ENCODE data around the gene WDTC1.
"Not testable (repeated sequence)": the region's sequence is repeated elsewhere in the genome, so short reads cannot be mapped to it uniquely, and the experiment has no call there.

The WDTC1 gene

DNA sequence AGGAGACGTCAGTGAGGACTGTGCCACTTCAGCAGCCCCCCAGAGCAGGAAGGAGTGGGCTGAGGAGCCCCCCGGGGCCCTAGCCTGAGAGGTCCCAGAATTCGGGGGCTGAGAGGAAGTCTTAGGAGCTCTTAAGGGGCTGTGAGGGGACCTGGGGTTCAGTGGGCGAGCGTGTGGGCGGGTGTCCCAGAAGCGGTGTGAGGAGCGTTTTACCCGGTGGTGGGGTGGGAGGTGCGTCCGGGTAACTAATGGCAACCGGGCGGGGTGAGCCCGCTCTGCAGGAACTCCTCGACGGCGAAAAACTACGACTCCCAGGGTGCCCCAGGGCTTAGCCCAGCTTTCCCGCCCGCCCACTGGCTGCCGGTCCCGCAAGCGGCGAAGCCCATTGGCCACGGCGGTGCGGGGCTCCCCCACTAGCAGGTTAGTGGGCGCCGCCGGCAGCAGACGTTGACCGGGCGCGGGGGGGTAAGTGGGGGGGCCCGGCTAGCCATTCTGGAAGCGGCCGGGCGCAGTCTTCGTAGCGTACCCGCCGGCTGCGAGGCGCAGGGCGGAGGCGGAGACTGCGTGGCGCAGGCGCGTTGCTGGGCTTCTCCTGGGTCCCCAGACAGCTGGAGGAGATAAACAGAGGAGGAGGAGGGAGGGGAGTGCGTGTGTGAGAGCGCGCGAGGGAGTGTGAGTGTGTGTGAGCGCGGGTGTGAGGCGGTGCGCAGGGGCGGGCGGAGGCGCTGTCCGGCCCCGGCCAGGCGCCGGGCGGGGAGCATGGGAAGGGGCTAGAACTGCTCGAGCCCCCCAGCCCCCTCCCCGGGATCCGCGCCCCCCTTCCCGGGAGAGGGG, at the start of gene WDTC1:
Gene WDTC1 (plus strand): TSS at position 584 of the 834 bp plus-strand sequence. CDS start 26,423 bp downstream, outside the sequence.
- peak; percentile 93 for DNase-seq

GRCh38 chr1:27184665-27185064, 49.8 kb upstream of the WDTC1 start:
- not testable (repeated sequence) for DNase-seq

DNA sequence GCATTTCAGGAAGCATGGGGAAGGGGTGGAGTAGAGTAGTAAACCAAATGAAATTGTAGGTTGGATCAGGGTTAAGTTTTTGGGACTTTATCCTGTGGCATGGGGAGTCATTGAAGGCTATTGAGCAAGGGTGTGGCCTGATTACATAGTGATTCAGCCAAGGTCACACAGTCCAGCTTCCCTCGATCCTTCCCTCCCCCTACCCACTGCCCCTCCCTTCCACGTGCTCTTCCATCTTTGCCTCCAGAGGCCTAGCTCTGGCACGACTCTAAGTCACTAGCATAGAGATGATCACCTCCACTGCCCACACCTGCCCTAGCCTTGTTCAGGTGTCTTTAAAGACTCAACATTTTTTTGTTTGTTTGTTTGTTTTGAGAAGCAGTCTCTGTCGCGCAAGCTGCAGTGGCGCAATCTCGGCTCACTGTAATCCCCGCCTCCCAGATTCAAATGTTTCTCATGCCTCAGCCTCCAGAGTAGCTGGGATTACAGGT, 42.3 kb upstream of the WDTC1 start:
- DNase-seq, result no peak

DNA sequence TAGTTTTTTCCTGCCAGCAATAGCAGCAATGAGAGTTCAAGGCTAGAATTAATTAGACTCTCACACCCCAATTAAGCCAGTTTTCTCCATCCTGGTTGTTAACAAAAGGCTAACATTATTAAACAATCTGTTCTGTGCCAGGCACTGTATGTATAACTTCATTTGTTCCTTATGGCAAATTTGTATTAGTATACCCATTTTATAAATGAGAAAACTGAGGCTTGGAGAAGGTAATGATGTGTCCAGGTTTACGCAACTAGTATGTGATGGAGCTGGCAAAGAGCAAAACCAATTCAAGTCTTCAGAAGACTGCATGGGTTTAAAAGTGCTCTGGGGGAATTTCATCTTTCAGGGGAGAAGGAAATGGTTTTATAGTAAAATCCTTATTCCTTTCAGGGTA, 41.2 kb upstream of the WDTC1 start:
- DNase-seq, result no peak

DNA sequence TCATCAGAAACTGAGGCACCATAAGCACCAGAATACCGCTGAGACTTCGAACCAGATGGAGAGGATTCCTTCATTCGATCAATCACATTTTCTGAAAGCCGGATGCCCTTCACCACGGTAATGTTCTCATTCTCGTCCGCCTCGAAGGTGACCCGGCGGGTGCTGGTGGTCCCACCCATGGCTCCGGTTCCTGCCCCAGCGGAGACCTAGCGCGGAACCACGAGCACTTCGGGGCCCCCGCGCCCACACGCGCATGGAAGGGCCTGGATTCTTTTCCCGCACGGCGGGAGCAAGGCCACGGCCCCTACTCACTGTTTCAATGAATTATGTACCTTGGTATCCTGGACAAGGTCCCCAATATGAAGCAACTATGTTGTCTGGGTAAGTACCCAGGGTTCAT, 33.1 kb upstream of the WDTC1 start:
- no peak for DNase-seq

DNA sequence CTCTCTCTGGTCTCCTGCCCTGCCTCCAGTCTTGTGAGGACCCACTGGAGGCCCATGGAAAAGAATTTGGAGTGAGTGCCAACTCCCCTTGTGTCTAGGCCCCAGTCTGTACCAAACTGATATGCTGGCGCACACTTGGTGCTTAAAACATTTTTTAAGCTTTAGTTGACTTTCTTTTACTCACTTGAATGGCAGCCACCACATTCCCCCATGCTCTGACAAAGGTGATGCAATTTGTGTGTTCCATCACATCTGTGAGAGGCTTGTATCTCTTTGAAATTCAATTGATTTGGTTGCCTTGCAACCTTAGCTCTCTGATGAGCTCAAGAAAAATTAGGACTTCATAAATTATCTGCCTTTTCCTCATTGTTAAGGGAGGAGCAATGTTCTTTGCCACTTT, 30.5 kb upstream of the WDTC1 start:
- no peak for DNase-seq

DNA sequence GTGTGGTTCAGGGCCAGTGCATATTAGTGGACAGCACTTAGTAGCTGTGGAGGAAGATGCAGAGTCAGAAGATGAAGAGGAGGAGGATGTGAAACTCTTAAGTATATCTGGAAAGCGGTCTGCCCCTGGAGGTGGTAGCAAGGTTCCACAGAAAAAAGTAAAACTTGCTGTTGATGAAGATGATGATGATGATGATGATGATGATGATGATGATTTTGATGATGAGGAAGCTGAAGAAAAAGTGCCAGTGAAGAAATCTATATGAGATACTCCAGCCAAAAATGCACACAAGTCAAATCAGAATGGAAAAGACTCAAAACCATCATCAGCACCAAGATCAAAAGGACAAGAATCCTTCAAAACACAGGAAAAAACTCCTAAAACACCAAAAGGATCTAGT, 27.2 kb upstream of the WDTC1 start:
- not testable (repeated sequence) for DNase-seq

GRCh38 chr1:27208143-27208850, 26.1 kb upstream of the WDTC1 start:
- DNase-seq, result not testable (repeated sequence)

DNA sequence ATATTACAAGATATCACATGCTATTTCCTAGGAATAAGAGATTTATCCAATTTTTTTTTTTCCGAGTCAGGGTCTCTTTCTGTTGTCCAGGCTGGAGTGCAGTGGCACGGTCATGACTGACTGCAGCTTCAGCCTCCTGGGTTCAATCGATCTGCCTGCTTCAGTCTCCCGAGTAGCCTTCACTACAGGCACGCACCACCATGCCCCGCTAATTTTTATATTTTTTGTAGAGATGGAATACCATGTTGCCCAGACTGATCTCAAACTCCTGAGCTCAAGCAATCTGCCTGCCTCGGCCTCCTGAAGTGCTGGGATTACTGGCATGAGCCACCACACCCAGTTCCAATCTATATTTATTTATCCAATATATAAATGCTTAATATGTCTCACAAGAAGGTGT, 18.0 kb upstream of the WDTC1 start:
- DNase-seq, result no peak

- no peak for DNase-seq
Measured at GRCh38 chr1:27217401-27217800, 17.0 kb upstream of the WDTC1 start.

GRCh38 chr1:27218736-27219135, 15.7 kb upstream of the WDTC1 start:
- DNase-seq, result no peak

GRCh38 chr1:27220096-27220495, 14.3 kb upstream of the WDTC1 start:
- DNase-seq, result no peak

DNA sequence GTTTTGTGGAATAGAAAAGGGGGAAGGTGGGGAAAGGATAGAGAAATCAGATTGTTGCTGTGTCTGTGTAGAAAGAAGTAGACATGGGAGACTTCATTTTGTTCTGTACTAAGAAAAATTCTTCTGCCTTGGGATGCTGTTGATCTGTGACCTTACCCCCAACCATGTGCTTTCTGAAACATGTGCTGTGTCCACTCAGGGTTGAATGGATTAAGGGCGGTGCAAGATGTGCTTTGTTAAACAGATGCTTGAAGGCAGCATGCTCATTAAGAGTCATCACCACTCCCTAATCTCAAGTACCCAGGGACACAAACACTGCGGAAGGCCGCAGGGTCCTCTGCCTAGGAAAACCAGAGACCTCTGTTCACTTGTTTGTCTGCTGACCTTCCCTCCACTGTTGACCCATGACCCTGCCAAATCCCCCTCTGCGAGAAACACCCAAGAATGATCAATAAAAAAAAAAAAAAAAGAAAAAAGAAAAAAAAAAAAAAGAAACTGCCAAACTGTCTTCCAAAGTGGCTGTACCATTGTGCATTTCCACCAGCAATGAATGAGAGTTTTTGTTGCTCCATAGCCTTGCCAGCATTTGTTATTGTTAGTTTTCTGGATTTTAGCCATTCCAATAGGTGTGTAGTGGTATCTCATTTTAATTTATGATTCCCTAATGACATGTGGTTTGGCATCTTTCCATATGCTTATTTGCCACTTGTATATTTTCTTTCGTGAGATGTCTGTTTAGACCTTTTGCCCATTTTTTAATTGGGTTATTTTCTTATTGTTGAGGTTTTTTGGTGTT, 13.5 kb upstream of the WDTC1 start:
- DNase-seq, result not testable (repeated sequence)

GRCh38 chr1:27225621-27226020, 8.8 kb upstream of the WDTC1 start:
- DNase-seq, result no peak

DNA sequence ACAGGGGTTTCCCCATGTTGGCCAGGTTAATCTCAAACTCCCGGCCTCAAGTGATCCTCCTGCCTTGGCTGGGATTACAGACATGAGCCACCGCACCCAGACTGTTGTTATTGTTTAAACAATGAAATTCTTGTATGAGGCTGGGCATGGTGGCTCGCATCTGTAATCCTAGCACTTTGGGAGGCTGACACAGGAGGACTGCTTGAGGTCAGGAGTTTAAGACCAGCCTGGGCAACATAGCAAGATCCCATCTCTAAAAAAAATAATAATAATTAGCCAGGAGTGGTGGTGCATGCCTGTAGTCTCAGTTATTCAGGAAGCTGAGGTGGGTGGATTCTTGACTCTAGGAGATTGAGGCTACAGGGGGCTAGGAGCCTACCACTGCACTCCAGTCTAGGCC, 6.7 kb upstream of the WDTC1 start:
- no peak for DNase-seq

DNA sequence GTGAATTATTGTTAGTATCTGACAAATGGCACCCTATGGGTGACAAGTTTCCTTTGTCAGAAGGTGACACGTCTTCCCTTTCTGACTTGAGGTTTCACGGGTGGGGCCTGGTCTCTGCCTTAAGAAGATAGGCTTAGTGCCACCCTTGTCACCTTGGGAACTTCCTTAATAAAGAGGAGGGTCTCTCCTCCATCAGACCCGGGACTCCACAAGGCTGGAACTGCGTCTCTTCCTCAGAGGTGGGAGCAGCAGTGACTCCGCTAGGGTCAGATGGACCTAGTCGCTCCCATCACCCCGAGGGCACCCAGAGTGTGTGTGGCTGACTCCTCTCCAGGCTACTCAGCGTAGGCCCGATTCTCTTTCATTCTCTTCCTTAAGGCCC, 774 bp upstream of the WDTC1 start:
- DNase-seq, result no peak

- DNase-seq, result no peak
Measured at GRCh38 chr1:27235827-27236226, 1.4 kb downstream of the WDTC1 start.

- DNase-seq, result no peak
Measured at GRCh38 chr1:27237112-27237511, 2.7 kb downstream of the WDTC1 start.

DNA sequence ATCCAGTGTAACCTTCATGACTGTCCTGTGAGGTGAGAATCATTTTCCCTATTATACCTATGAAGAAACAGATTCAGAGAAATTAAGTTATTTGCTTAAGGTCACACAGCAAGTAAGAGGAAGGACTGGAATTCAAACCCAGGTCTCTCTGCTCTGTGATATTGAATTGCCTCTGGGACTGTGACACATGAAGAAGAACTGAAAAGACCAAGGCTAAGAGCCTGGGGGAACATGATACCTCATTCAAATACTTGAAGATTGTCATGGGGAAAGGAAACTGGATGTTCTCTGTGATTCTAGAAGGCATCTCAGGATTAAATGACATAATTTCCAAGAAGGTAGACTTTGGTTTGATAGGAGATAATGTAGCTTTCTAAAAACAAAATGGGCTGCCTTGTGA, 3.6 kb downstream of the WDTC1 start:
- no peak for DNase-seq

DNA sequence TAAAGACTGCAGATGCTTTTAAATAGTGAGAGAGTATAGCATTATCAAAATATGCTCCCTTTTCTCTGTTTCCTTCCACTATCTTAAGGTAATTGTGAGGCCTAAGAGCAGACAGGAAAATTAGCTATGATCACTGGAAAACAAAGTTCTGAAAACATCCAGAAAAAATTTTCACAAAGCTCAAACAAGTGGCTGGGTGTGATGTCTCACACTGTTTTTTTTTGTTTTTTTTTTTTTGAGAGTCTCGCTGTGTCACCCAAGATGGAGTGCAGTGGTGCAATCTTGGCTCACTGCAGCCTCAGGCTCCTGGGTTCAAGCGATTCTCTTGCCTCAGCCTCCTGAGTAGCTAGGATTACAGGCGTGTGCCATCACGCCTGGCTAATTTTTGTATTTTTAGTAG, 7.2 kb downstream of the WDTC1 start:
- DNase-seq, result no peak

GRCh38 chr1:27243665-27244064, 9.2 kb downstream of the WDTC1 start:
- not testable (repeated sequence) for DNase-seq

DNA sequence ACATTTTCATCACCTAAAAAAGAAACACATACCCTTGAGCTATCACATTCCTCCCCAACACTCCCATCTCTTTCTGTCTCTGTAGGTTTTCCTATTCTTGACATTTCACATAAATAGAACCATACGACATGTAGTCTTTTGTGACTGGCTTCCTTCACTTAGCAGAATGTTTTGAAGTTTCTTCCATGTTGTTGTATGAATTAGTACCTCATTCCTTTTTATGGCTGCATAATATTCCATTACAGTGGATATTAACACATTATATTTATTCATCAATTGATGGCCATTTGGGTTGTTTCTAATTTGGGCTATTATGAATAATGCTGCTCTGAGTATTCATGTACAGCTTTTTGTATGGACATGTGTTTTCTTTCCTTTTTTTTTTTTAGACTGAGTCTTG, 11.8 kb downstream of the WDTC1 start:
- no peak for DNase-seq

DNA sequence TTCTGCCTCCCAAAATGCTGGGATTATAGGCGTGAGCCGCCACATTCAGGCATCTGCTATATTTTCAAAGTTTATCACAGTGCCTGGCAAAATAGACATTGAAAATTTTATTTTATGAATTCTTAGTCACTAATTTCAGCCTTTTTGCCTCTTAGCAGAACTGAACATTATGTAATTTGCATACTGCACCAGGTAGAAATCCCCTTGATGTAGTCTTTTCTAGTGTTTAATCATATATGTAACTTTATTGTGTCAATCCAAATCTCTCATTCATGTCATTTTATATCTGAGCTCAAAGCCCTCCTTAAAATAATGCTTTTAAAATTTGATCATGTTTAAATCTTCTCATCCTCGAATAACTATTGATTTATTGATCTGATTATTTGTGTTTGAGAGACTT, 19.2 kb downstream of the WDTC1 start:
- DNase-seq, result no peak

Measured in NCI-H1436 (cell line).